ENCODE results near the gene C17orf67.
A peak's percentile ranks its signal among the peaks of the same experiment; 100 is the strongest.

The C17orf67 gene

GRCh38 chr17:56781906-56782305 lies 51.8 kb downstream of the C17orf67 start:
- TF ChIP-seq Cebpa-rat (IDR thresholded peaks at IDR 0.05), result no peak

GRCh38 chr17:56779898-56780777 lies 53.6 kb downstream of the C17orf67 start:
- Histone ChIP-seq H3K4me1 (peaks cover 59 to 82% (median 70%) of the 10 kb centered on the region in 10 experiments), H3K36me3 (no peaks in the 10 kb centered on the region), H3K4me2 (peak overlapping the region; percentile 82 to 96 (median 86)), H3K9me3 (replicated peaks in 1 of 11) (peaks cover 0 to 12% (median 0%) of the 10 kb centered on the region in 11 experiments; a peak in 6 of 22 replicates), H3K9ac (peak overlapping the region; percentile 38 to 87 (median 70); a peak in 21 of 22 replicates), H3K27ac (peak overlapping the region in 9 of 11 experiments; percentile 50 to 97 (median 79); a peak in 18 of 22 replicates), H3K27me3 (0 out of 22 replicates have a peak, but pooled peaks cover 0 to 7% (median 0%) of the 10 kb centered on the region in 11 experiments), H4K20me1 (no peaks in the 10 kb centered on the region), H3K4me3 (peak overlapping the region; percentile 38 to 68 (median 56); a peak in 19 of 20 replicates)
- TF ChIP-seq Cebpa-rat (IDR thresholded peaks at IDR 0.05), result peak in 2 of 11 experiments; percentile 22 to 63; a peak in 4 of 22 replicates

More at GRCh38 chr17:56781906-56782305, 51.8 kb downstream of the C17orf67 start:
- H4K20me1 ChIP-seq, result no peaks in the 10 kb centered on the region
- H3K27me3 ChIP-seq, result 0 out of 22 replicates have a peak, but pooled peaks cover 0 to 7% (median 0%) of the 10 kb centered on the region in 11 experiments
- H3K4me2 ChIP-seq, result peak overlapping the region; percentile 36 to 96 (median 86)
- H3K9ac ChIP-seq, result peak overlapping the region in 7 of 11 experiments; percentile 66 to 87 (median 77); a peak in 11 of 22 replicates
- H3K9me3 ChIP-seq (replicated peaks in 1 of 11), result peaks cover 0 to 20% (median 9%) of the 10 kb centered on the region in 11 experiments; a peak in 15 of 22 replicates
- peak overlapping the region in 9 of 11 experiments; percentile 21 to 97 (median 79); a peak in 16 of 22 replicates for H3K27ac ChIP-seq
- no peak overlapping the region for H3K4me3 ChIP-seq
- H3K36me3 ChIP-seq, result 0 out of 22 replicates have a peak, but pooled peaks cover 0 to 3% (median 0%) of the 10 kb centered on the region in 11 experiments
- H3K4me1 ChIP-seq, result peaks cover 71 to 86% (median 81%) of the 10 kb centered on the region in 10 experiments

- Histone ChIP-seq H3K36me3 (no peaks in the 10 kb centered on the region), H3K4me1 (peaks cover 59 to 82% (median 68%) of the 10 kb centered on the region in 10 experiments), H3K9me3 (replicated peaks in 1 of 11) (peaks cover 0 to 12% (median 4%) of the 10 kb centered on the region in 11 experiments; a peak in 8 of 22 replicates), H3K4me2 (peak overlapping the region; percentile 82 to 96 (median 86)), H3K4me3 (peak overlapping the region in 8 of 10 experiments; percentile 48 to 68 (median 57); a peak in 15 of 20 replicates), H3K9ac (peak overlapping the region in 9 of 11 experiments; percentile 59 to 87 (median 70); a peak in 18 of 22 replicates), H4K20me1 (no peaks in the 10 kb centered on the region), H3K27me3 (0 out of 22 replicates have a peak, but pooled peaks cover 0 to 7% (median 0%) of the 10 kb centered on the region in 11 experiments), H3K27ac (peak overlapping the region in 9 of 11 experiments; percentile 50 to 97 (median 79); a peak in 19 of 22 replicates)
- TF ChIP-seq Cebpa-rat (IDR thresholded peaks at IDR 0.05), result no peak
These were observed 54.4 kb downstream of the C17orf67 start for GRCh38 chr17:56779322-56779721.

- peak overlapping the region; percentile 82 to 96 (median 86); a peak in 21 of 22 replicates for H3K4me2 ChIP-seq
- H3K4me1 ChIP-seq, result peaks cover 59 to 85% (median 69%) of the 10 kb centered on the region in 10 experiments
- no peaks in the 10 kb centered on the region for H4K20me1 ChIP-seq
- peak overlapping the region in 8 of 11 experiments; percentile 66 to 87 (median 74); a peak in 16 of 22 replicates for H3K9ac ChIP-seq
- peak overlapping the region in 9 of 11 experiments; percentile 50 to 97 (median 79); a peak in 17 of 22 replicates for H3K27ac ChIP-seq
- H3K4me3 ChIP-seq, result peak overlapping the region in 2 of 10 experiments; percentile 56 to 58; a peak in 3 of 20 replicates
- H3K36me3 ChIP-seq, result no peaks in the 10 kb centered on the region
- TF ChIP-seq Cebpa-rat (IDR thresholded peaks at IDR 0.05), result no peak
- H3K27me3 ChIP-seq, result 0 out of 22 replicates have a peak, but pooled peaks cover 0 to 7% (median 0%) of the 10 kb centered on the region in 11 experiments
- peaks cover 0 to 11% (median 2%) of the 10 kb centered on the region in 11 experiments; a peak in 7 of 22 replicates for H3K9me3 ChIP-seq (replicated peaks in 1 of 11)
These were observed 54.8 kb downstream of the C17orf67 start for GRCh38 chr17:56778898-56779297.

- Histone ChIP-seq H3K4me2 (peak overlapping the region; percentile 54 to 96 (median 86)), H3K4me1 (peaks cover 59 to 91% (median 70%) of the 10 kb centered on the region in 10 experiments), H3K27me3 (0 out of 22 replicates have a peak, but pooled peaks cover 0 to 7% (median 0%) of the 10 kb centered on the region in 11 experiments)
These were observed 55.9 kb downstream of the C17orf67 start for GRCh38 chr17:56777859-56778258.

GRCh38 chr17:56774650-56775049 lies 59.1 kb downstream of the C17orf67 start:
- peaks cover 30 to 88% (median 57%) of the 10 kb centered on the region in 10 experiments for H3K4me1 ChIP-seq

More at GRCh38 chr17:56777859-56778258, 55.9 kb downstream of the C17orf67 start:
- H3K4me3 ChIP-seq, result no peak overlapping the region
- TF ChIP-seq Cebpa-rat (IDR thresholded peaks at IDR 0.05), result no peak
- peak overlapping the region in 9 of 11 experiments; percentile 34 to 97 (median 79); a peak in 16 of 22 replicates for H3K27ac ChIP-seq
- no peaks in the 10 kb centered on the region for H3K36me3 ChIP-seq
- peak overlapping the region in 6 of 11 experiments; percentile 8 to 87 (median 74); a peak in 8 of 22 replicates for H3K9ac ChIP-seq
- H4K20me1 ChIP-seq, result no peaks in the 10 kb centered on the region
- peaks cover 0 to 7% (median 0%) of the 10 kb centered on the region in 11 experiments; a peak in 5 of 22 replicates for H3K9me3 ChIP-seq (replicated peaks in 1 of 11)

GRCh38 chr17:56773124-56773523 lies 60.6 kb downstream of the C17orf67 start:
- H3K9ac ChIP-seq, result no peak overlapping the region

More at GRCh38 chr17:56774650-56775049, 59.1 kb downstream of the C17orf67 start:
- H3K9me3 ChIP-seq (replicated peaks in 1 of 11), result peaks cover 0 to 11% (median 0%) of the 10 kb centered on the region in 11 experiments; a peak in 6 of 22 replicates
- H3K27ac ChIP-seq, result 0 out of 22 replicates have a peak overlapping the region, but pooled peaks of 1 of the 11 experiments have one; percentile 30
- 0 out of 22 replicates have a peak, but pooled peaks cover 0 to 7% (median 0%) of the 10 kb centered on the region in 11 experiments for H3K27me3 ChIP-seq
- no peak overlapping the region for H3K4me3 ChIP-seq
- H3K36me3 ChIP-seq, result no peaks in the 10 kb centered on the region
- H3K4me2 ChIP-seq, result peak overlapping the region in 2 of 11 experiments; percentile 5 to 31; a peak in 2 of 22 replicates
- TF ChIP-seq Cebpa-rat (IDR thresholded peaks at IDR 0.05), result no peak
- H3K9ac ChIP-seq, result no peak overlapping the region
- no peaks in the 10 kb centered on the region for H4K20me1 ChIP-seq

GRCh38 chr17:56772442-56772841 lies 61.3 kb downstream of the C17orf67 start:
- Histone ChIP-seq H3K27ac (no peak overlapping the region), H4K20me1 (no peaks in the 10 kb centered on the region)
- no peak for TF ChIP-seq Cebpa-rat (IDR thresholded peaks at IDR 0.05)

More at GRCh38 chr17:56773124-56773523, 60.6 kb downstream of the C17orf67 start:
- H3K9me3 ChIP-seq (replicated peaks in 1 of 11), result peaks cover 0 to 11% (median 0%) of the 10 kb centered on the region in 11 experiments; a peak in 6 of 22 replicates
- H3K4me2 ChIP-seq, result peak overlapping the region in 2 of 11 experiments; percentile 8 to 19; a peak in 2 of 22 replicates
- H4K20me1 ChIP-seq, result no peaks in the 10 kb centered on the region
- H3K4me1 ChIP-seq, result peaks cover 17 to 83% (median 46%) of the 10 kb centered on the region in 10 experiments
- no peak overlapping the region for H3K27ac ChIP-seq
- H3K36me3 ChIP-seq, result no peaks in the 10 kb centered on the region
- no peak for TF ChIP-seq Cebpa-rat (IDR thresholded peaks at IDR 0.05)
- no peaks in the 10 kb centered on the region for H3K27me3 ChIP-seq
- no peak overlapping the region for H3K4me3 ChIP-seq

More at GRCh38 chr17:56772442-56772841, 61.3 kb downstream of the C17orf67 start:
- Histone ChIP-seq H3K9me3 (replicated peaks in 1 of 11) (peaks cover 0 to 11% (median 0%) of the 10 kb centered on the region in 11 experiments; a peak in 6 of 22 replicates), H3K4me3 (no peak overlapping the region), H3K4me2 (peak overlapping the region in 2 of 11 experiments; percentile 6 to 8; a peak in 2 of 22 replicates), H3K9ac (no peak overlapping the region), H3K36me3 (no peaks in the 10 kb centered on the region), H3K4me1 (peaks cover 10 to 76% (median 39%) of the 10 kb centered on the region in 10 experiments), H3K27me3 (no peaks in the 10 kb centered on the region)

All from BLaER1 treated with 17β-estradiol and CSF1 and Interleukin-3, amounts not matched to agents 10 nM and 100 nM (cell line).